ENCODE measurements around the gene VARS2.
"Not testable (repeated sequence)": the region's sequence is repeated elsewhere in the genome, so short reads cannot be mapped to it uniquely, and the experiment has no call there.

Gene VARS2

GRCh38 chr6:30903236-30903635, 10.8 kb upstream of the VARS2 start:
- Histone ChIP-seq H3K4me2 (ENCODE audit: low read length) (no peak overlapping the region), H3K4me1 (ENCODE audit: low read length) (peaks cover 13% of the 10 kb centered on the region)

GRCh38 chr6:30907290-30907757, 6.7 kb upstream of the VARS2 start:
- Histone ChIP-seq H2AFZ (ENCODE audit: low read depth, low read length) (peak overlapping the region; percentile 49; the same call in 1 of the 2 replicates), H3K4me2 (ENCODE audit: low read length) (peak overlapping the region; percentile 62), H3K4me3 (ENCODE audit: low read length) (peak overlapping the region; percentile 99), H3K4me1 (ENCODE audit: low read length) (peaks cover 12% of the 10 kb centered on the region), H3K9ac (ENCODE audit: low read length) (peak overlapping the region; percentile 59)
- not testable (repeated sequence) for H3K36me3 ChIP-seq (replicated peaks; ENCODE audit: low read depth, low read length); H3K9me3 ChIP-seq (ENCODE audit: insufficient read depth, low read length); H3K27ac ChIP-seq (ENCODE audit: low read length); H3K79me2 ChIP-seq (ENCODE audit: low read length); H3K27me3 ChIP-seq (ENCODE audit: low read depth, low read length); H4K20me1 ChIP-seq (ENCODE audit: insufficient read depth, low read length)

More at GRCh38 chr6:30903236-30903635, 10.8 kb upstream of the VARS2 start:
- TF ChIP-seq EZH2phosphoT487 (IDR thresholded peaks at IDR 0.05; ENCODE audit: low read depth) (no peak), CTCF (IDR thresholded peaks at IDR 0.05; ENCODE audit: low read depth, low read length) (no peak)
- no peak overlapping the region for H3K27ac ChIP-seq (ENCODE audit: low read length)
- H3K79me2 ChIP-seq (ENCODE audit: low read length), result peaks cover 2% of the 10 kb centered on the region; the same call in 1 of the 2 replicates
- no peaks in the 10 kb centered on the region for H3K27me3 ChIP-seq (ENCODE audit: low read depth, low read length)
- no peak overlapping the region for H3K9ac ChIP-seq (ENCODE audit: low read length)
- H3K36me3 ChIP-seq (replicated peaks; ENCODE audit: low read depth, low read length), result no peaks in the 10 kb centered on the region
- H2AFZ ChIP-seq (ENCODE audit: low read depth, low read length), result no peak overlapping the region
- H3K4me3 ChIP-seq (ENCODE audit: low read length), result no peak overlapping the region
- no peaks in the 10 kb centered on the region for H3K9me3 ChIP-seq (ENCODE audit: insufficient read depth, low read length)
- no peaks in the 10 kb centered on the region for H4K20me1 ChIP-seq (ENCODE audit: insufficient read depth, low read length)

GRCh38 chr6:30907758-30908591, 6.1 kb upstream of the VARS2 start, which contains the start of gene GTF2H4:
GTF2H4 (plus strand) TSS chr6:30908207.
- no peaks in the 10 kb centered on the region for H3K36me3 ChIP-seq (replicated peaks; ENCODE audit: low read depth, low read length)
- no peak for TF ChIP-seq CTCF (IDR thresholded peaks at IDR 0.05; ENCODE audit: low read depth, low read length)
- TF ChIP-seq EZH2phosphoT487 (IDR thresholded peaks at IDR 0.05; ENCODE audit: low read depth), result no peak
- H3K4me3 ChIP-seq (ENCODE audit: low read length), result peak within 1 kb of the TSS; percentile 99
- H3K9ac ChIP-seq (ENCODE audit: low read length), result peak within 1 kb of the TSS; percentile 86
- no peaks in the 10 kb centered on the region for H3K27me3 ChIP-seq (ENCODE audit: low read depth, low read length)
- no peak within 1 kb of the TSS for H3K27ac ChIP-seq (ENCODE audit: low read length)
- H3K9me3 ChIP-seq (ENCODE audit: insufficient read depth, low read length), result no peaks in the 10 kb centered on the region
- H2AFZ ChIP-seq (ENCODE audit: low read depth, low read length), result peak within 1 kb of the TSS; percentile 92
- no peaks in the 10 kb centered on the region for H4K20me1 ChIP-seq (ENCODE audit: insufficient read depth, low read length)
- peak within 1 kb of the TSS; percentile 96 for H3K4me2 ChIP-seq (ENCODE audit: low read length)
- H3K79me2 ChIP-seq (ENCODE audit: low read length), result peaks cover 9% of the 10 kb centered on the region; the same call in 1 of the 2 replicates
- H3K4me1 ChIP-seq (ENCODE audit: low read length), result peaks cover 7% of the 10 kb centered on the region

GRCh38 chr6:30908700-30909099, 5.3 kb upstream of the VARS2 start:
- Histone ChIP-seq H3K9ac (ENCODE audit: low read length) (peak overlapping the region; percentile 86), H3K9me3 (ENCODE audit: insufficient read depth, low read length) (no peaks in the 10 kb centered on the region), H3K27me3 (ENCODE audit: low read depth, low read length) (no peaks in the 10 kb centered on the region), H3K36me3 (replicated peaks; ENCODE audit: low read depth, low read length) (no peaks in the 10 kb centered on the region), H3K4me2 (ENCODE audit: low read length) (peak overlapping the region; percentile 96), H3K27ac (ENCODE audit: low read length) (no peak overlapping the region), H4K20me1 (ENCODE audit: insufficient read depth, low read length) (no peaks in the 10 kb centered on the region), H3K79me2 (ENCODE audit: low read length) (peaks cover 9% of the 10 kb centered on the region; the same call in 1 of the 2 replicates), H3K4me1 (ENCODE audit: low read length) (peaks cover 9% of the 10 kb centered on the region; the same call in 1 of the 2 replicates), H3K4me3 (ENCODE audit: low read length) (peak overlapping the region; percentile 99), H2AFZ (ENCODE audit: low read depth, low read length) (no peak overlapping the region)
- TF ChIP-seq EZH2phosphoT487 (IDR thresholded peaks at IDR 0.05; ENCODE audit: low read depth), result no peak
- TF ChIP-seq CTCF (IDR thresholded peaks at IDR 0.05; ENCODE audit: low read depth, low read length), result no peak

- H4K20me1 ChIP-seq (ENCODE audit: insufficient read depth, low read length); H3K27me3 ChIP-seq (ENCODE audit: low read depth, low read length); H3K9ac ChIP-seq (ENCODE audit: low read length); H3K4me3 ChIP-seq (ENCODE audit: low read length); H3K9me3 ChIP-seq (ENCODE audit: insufficient read depth, low read length); H3K36me3 ChIP-seq (replicated peaks; ENCODE audit: low read depth, low read length); H2AFZ ChIP-seq (ENCODE audit: low read depth, low read length); H3K27ac ChIP-seq (ENCODE audit: low read length); H3K4me2 ChIP-seq (ENCODE audit: low read length): not testable (repeated sequence)
- Histone ChIP-seq H3K4me1 (ENCODE audit: low read length) (peaks cover 18% of the 10 kb centered on the region), H3K79me2 (ENCODE audit: low read length) (peaks cover 16% of the 10 kb centered on the region)
Observed at GRCh38 chr6:30910473-30910872, 3.6 kb upstream of the VARS2 start.
